ENCODE measurements around the gene HMGB3. TPM values are rescaled to one million over a fixed set of nuclear protein-coding genes. Genes with fewer than 3 reads are reported as not detected.

The HMGB3 gene
- total RNA-seq, 6 experiments from 2014 or later: 22.6 to 58.8 (median 26.5) TPM

DNA sequence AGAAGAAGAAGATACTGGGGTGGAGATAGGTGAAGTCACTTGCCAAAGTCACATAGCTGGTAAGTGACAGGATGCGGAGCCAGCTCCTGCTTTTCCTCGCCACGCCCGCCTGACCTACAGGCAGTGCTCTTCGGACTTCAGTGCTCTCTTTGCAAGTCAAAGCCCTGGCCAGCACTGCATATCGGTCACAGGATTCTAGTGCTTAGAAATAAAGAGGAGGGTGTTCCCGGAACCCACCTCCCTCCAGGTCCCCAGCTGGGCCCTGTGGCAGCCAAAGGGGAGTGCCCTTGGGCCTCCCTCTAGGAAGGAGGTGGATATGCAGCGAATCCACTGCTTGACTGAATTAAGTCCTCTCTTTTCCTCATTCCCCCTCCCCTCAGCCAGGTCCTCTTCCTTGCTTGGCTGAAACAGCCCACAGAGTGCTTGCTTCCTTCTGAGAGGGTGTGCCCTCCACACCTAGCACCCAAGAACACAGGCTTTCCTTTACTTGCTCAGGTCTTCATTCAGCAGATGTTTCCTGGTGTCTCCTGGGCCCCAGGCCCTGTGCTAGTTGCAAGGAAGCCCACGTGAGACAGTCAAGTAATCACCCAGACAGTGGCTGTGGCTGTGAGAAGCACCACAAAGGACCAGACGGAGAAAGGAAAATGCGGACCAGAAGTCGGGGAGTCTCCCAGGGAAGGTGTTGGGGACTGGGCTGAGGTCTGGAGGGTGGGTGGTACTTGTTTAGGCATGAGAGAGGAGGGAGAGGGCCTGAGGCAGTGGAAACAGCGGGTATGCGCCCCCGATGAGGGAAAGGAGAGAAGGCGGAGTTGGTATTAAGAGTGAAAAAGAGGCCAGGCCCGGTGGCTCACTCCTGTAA is 14.0 kb upstream of the HMGB3 start:
- H3K27me3 ChIP-seq: no peaks in the 10 kb centered on the region
- no peak for ATAC-seq
- H3K36me3 ChIP-seq: no peaks in the 10 kb centered on the region
- no peaks in the 10 kb centered on the region for H3K9me3 ChIP-seq
- 81% methylated on average over 10 of the region's 17 CpGs for WGBS (ENCODE audit: insufficient coverage, low coverage, low lambda C conversion rate, missing lambda C conversion rate)
- no peaks in the 10 kb centered on the region for H3K4me1 ChIP-seq
- intact Hi-C loops (cut with DNase I): no loop called here
- H3K27ac ChIP-seq: no peak overlapping the region
- no peak overlapping the region for H3K4me3 ChIP-seq
- no peak for DNase-seq
- no peak for TF ChIP-seq POLR2A (IDR thresholded peaks at IDR 0.05)
- TF ChIP-seq, protein P1, sequence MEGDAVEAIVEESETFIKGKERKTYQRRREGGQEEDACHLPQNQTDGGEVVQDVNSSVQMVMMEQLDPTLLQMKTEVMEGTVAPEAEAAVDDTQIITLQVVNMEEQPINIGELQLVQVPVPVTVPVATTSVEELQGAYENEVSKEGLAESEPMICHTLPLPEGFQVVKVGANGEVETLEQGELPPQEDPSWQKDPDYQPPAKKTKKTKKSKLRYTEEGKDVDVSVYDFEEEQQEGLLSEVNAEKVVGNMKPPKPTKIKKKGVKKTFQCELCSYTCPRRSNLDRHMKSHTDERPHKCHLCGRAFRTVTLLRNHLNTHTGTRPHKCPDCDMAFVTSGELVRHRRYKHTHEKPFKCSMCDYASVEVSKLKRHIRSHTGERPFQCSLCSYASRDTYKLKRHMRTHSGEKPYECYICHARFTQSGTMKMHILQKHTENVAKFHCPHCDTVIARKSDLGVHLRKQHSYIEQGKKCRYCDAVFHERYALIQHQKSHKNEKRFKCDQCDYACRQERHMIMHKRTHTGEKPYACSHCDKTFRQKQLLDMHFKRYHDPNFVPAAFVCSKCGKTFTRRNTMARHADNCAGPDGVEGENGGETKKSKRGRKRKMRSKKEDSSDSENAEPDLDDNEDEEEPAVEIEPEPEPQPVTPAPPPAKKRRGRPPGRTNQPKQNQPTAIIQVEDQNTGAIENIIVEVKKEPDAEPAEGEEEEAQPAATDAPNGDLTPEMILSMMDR (IDR thresholded peaks at IDR 0.05): no peak

DNA sequence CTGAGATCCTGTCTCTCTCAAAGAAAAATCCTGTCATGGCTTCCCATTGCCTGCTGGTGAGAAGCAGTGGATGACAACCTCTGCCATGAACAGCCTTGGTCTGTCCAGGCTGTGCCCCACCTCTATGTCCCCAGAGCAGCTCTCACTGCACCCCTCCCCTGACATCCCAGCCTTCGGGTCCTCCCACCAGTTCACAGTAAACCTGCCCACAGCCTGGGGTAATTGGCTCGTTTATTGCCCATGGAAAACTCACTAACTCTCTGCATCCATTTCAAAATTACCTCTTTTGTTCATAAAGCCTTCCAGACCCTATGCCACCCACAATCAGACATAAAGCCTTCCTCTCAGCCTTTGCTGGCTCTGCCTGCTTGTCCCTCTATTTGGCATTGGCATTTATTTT is 10.7 kb upstream of the HMGB3 start:
- intact Hi-C loops (cut with DNase I): no loop called here
- Histone ChIP-seq H3K4me3 (no peak overlapping the region), H3K27ac (no peak overlapping the region), H3K9me3 (no peaks in the 10 kb centered on the region), H3K4me1 (no peaks in the 10 kb centered on the region), H3K36me3 (no peaks in the 10 kb centered on the region), H3K27me3 (no peaks in the 10 kb centered on the region)
- no peak for ATAC-seq
- TF ChIP-seq POLR2A (IDR thresholded peaks at IDR 0.05): no peak
- TF ChIP-seq, protein P1 (IDR thresholded peaks at IDR 0.05): no peak
- DNase-seq: no peak
- WGBS (ENCODE audit: insufficient coverage, low coverage, low lambda C conversion rate, missing lambda C conversion rate): 75% methylated on average over 2 of the region's 2 CpGs

- no peak overlapping the region for H3K27ac ChIP-seq
- no peaks in the 10 kb centered on the region for H3K27me3 ChIP-seq
- intact Hi-C loops (cut with DNase I): no loop called here
- TF ChIP-seq, protein P1 (IDR thresholded peaks at IDR 0.05): no peak
- no peak for TF ChIP-seq POLR2A (IDR thresholded peaks at IDR 0.05)
- 57% methylated on average over 9 of the region's 33 CpGs for WGBS (ENCODE audit: insufficient coverage, low coverage, low lambda C conversion rate, missing lambda C conversion rate)
- no peak for DNase-seq
- no peaks in the 10 kb centered on the region for H3K9me3 ChIP-seq
- H3K4me3 ChIP-seq: no peak overlapping the region
- H3K4me1 ChIP-seq: no peaks in the 10 kb centered on the region
- peak in 1 of 4 donors; percentile 29 for ATAC-seq
- H3K36me3 ChIP-seq: no peaks in the 10 kb centered on the region
Measured at GRCh38 chrX:150975655-150976390, 7.3 kb upstream of the HMGB3 start.

DNA sequence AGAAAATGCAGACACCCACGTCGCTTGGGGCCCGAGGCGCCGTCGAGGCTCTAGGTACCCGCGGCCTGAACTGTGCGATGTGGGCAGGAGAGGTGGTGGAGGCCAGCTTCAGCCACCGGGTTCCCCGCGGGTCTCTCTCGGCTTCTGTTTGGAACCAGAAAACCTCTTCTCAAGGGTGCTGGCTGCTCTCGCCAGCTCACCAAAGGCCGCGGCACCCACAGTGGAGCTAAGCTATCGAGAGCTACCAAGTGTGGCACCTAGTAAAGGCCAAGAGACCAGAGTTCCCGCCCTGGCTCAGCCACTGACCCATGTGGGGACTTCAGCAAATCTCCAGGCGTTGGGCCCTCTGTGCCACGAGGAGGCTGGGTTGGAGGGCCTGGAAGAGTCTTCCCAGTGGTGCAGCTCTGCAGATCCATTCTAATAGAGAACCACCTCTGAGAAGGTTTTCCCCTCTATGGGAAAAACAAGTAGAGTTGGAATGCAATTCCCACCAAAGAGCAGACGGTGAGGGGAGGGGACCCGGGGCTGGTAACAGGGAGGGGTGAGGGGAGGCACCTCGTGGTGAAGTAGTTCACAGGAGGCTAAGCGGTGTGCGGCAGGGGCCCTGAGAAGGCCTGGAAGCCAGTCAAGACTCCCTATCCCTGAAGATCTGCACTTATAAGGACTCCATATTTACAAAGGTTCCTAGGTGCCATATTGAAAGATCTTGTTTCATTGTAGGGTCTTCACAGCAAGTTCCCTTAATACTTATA is 5.5 kb upstream of the HMGB3 start:
- Histone ChIP-seq H3K9me3 (no peaks in the 10 kb centered on the region), H3K27ac (no peak overlapping the region), H3K27me3 (no peaks in the 10 kb centered on the region), H3K36me3 (no peaks in the 10 kb centered on the region), H3K4me1 (no peaks in the 10 kb centered on the region), H3K4me3 (no peak overlapping the region)
- DNase-seq (no peak), ATAC-seq (no peak)
- intact Hi-C loops (cut with DNase I): no loop called here
- TF ChIP-seq, protein P1 (IDR thresholded peaks at IDR 0.05): no peak
- TF ChIP-seq POLR2A (IDR thresholded peaks at IDR 0.05): no peak
- 49% methylated on average over 6 of the region's 25 CpGs for WGBS (ENCODE audit: insufficient coverage, low coverage, low lambda C conversion rate, missing lambda C conversion rate)
